Cardiac muscle cell (in vitro differentiated cells and primary cell): Measurements from ENCODE around the gene ABCG8. TPM values are rescaled to one million over a fixed set of nuclear protein-coding genes. Genes with fewer than 3 reads are reported as not detected.

Experiments used
- DNase-seq, 2 donors: peaks; one replicate each; pipeline versions ENCODE4 v3.0.0 to v3.0.0-alpha.2; 2010 to 2017; ENCODE audit warnings: low read depth in 1 of 2, low spot score in 1 of 2
- H3K27ac ChIP-seq: fragments of 200-600 bp; sonication (generic); 2 replicates; pipeline ENCODE4 v1.5.1; 2016
- H3K27me3 ChIP-seq: fragments of 200-600 bp; sonication (generic); 2 replicates; pipeline ENCODE4 v1.6.0; 2016; ENCODE audit warnings: control low read depth
- H3K36me3 ChIP-seq: fragments of 200-600 bp; sonication (generic); 2 replicates; pipeline ENCODE4 v1.5.1; 2016; ENCODE audit warnings: control low read depth
- H3K4me1 ChIP-seq: fragments of 200-600 bp; sonication (generic); 2 replicates; pipeline ENCODE4 v1.8.1; 2017; ENCODE audit warnings: low read depth, mild to moderate bottlenecking, mixed run types
- H3K4me3 ChIP-seq: fragments of 200-600 bp; sonication (generic); 2 replicates; pipeline ENCODE4 v1.5.1; 2016; ENCODE audit warnings: mild to moderate bottlenecking
- H3K9me3 ChIP-seq: fragments of 200-600 bp; sonication (generic); 2 replicates; pipeline ENCODE4 v1.5.1; 2017; ENCODE audit warnings: low read depth, mild to moderate bottlenecking, control low read depth
- polyA plus RNA-seq: library from polyadenylated mRNA; unstranded; fragments of >200 nt; fragmentation: Nextera tagmentation; extraction: Ambion mirVana; gene quantifications from 2 replicates; pipeline ENCODE4 v1.2.1, GENCODE V29; 2016
- total RNA-seq: library from RNA; depleted of rRNA; stranded (reverse); fragments of >200 nt; gene quantifications from 2 replicates; pipeline ENCODE4 v1.2.3, GENCODE V29; 2016
- TF ChIP-seq, protein P1 (sequence below): IDR thresholded peaks from 2 replicates; pipeline ENCODE4 v1.5.1; 2012; ENCODE audit warnings: low read depth, mild to moderate bottlenecking, low read length

The ABCG8 gene
- total and polyA plus RNA-seq, 2 experiments from 2014 or later: 0.04 TPM; not detected in 1

DNA sequence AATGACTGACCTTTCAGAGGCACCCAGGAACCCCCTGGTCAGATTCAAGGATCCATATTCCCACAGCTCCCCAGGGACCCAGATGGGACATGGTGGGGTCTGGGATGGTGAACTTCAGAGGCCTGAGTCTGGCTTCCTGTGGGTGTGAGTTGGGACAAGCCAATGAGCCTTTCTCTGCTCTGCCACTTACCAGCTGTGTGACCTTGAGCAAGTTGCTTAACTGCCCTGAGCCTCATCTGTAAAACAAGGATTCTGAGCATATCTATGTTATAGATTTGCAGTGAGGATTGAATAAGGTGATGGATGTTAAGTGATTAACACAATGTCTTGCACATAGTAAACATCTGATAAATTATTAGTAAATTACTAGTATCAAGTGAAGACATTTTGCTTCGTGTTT is 6.4 kb downstream of the ABCG8 start:
- no peak overlapping the region for H3K27ac ChIP-seq
- no peak overlapping the region for H3K4me3 ChIP-seq
- no peaks in the 10 kb centered on the region for H3K4me1 ChIP-seq
- no peaks in the 10 kb centered on the region for H3K36me3 ChIP-seq
- DNase-seq: no peak
- H3K27me3 ChIP-seq: no peaks in the 10 kb centered on the region
- TF ChIP-seq, protein P1, sequence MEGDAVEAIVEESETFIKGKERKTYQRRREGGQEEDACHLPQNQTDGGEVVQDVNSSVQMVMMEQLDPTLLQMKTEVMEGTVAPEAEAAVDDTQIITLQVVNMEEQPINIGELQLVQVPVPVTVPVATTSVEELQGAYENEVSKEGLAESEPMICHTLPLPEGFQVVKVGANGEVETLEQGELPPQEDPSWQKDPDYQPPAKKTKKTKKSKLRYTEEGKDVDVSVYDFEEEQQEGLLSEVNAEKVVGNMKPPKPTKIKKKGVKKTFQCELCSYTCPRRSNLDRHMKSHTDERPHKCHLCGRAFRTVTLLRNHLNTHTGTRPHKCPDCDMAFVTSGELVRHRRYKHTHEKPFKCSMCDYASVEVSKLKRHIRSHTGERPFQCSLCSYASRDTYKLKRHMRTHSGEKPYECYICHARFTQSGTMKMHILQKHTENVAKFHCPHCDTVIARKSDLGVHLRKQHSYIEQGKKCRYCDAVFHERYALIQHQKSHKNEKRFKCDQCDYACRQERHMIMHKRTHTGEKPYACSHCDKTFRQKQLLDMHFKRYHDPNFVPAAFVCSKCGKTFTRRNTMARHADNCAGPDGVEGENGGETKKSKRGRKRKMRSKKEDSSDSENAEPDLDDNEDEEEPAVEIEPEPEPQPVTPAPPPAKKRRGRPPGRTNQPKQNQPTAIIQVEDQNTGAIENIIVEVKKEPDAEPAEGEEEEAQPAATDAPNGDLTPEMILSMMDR: no peak
- H3K9me3 ChIP-seq: no peaks in the 10 kb centered on the region

GRCh38 chr2:43846140-43846793 is 7.5 kb downstream of the ABCG8 start:
- H3K27ac ChIP-seq: no peak overlapping the region
- TF ChIP-seq, protein P1: no peak

DNA sequence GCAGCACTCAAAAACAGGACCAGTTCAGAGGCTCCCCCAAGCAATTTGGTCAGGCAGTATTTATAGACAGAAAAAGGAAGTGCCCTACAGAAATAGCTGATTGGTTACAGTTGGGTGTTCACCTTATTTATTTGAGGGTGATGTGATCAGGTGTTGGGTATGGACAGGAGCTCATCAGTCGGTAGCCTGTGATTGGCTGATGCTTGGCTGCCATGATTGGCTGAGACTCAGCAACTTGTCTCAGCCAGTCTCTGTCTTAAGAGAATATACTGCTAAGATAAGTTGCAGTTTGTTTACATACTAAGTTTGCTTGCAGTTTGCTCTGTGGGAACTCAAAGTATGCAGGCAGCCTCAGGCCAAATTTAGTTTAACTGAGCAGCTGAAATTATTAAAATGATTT is 9.4 kb downstream of the ABCG8 start:
- DNase-seq: no peak
- TF ChIP-seq, protein P1: no peak
- Histone ChIP-seq H3K36me3 (no peaks in the 10 kb centered on the region), H3K27me3 (no peaks in the 10 kb centered on the region), H3K27ac (no peak overlapping the region), H3K9me3 (no peaks in the 10 kb centered on the region), H3K4me3 (no peak overlapping the region), H3K4me1 (no peaks in the 10 kb centered on the region)

More at GRCh38 chr2:43846140-43846793, 7.5 kb downstream of the ABCG8 start:
- no peak for DNase-seq
- H3K36me3 ChIP-seq: no peaks in the 10 kb centered on the region
- H3K27me3 ChIP-seq: no peaks in the 10 kb centered on the region
- no peaks in the 10 kb centered on the region for H3K9me3 ChIP-seq
- H3K4me1 ChIP-seq: no peaks in the 10 kb centered on the region
- no peak overlapping the region for H3K4me3 ChIP-seq

- no peak overlapping the region for H3K27ac ChIP-seq
- H3K36me3 ChIP-seq: no peaks in the 10 kb centered on the region
- H3K27me3 ChIP-seq: no peaks in the 10 kb centered on the region
- H3K4me3 ChIP-seq: no peak overlapping the region
- no peaks in the 10 kb centered on the region for H3K4me1 ChIP-seq
- no peak for DNase-seq
- TF ChIP-seq, protein P1: no peak
- no peaks in the 10 kb centered on the region for H3K9me3 ChIP-seq
These were observed 12.5 kb downstream of the ABCG8 start for GRCh38 chr2:43851011-43851980.

GRCh38 chr2:43852196-43852730 is 13.5 kb downstream of the ABCG8 start:
- Histone ChIP-seq H3K4me1 (no peaks in the 10 kb centered on the region), H3K9me3 (no peaks in the 10 kb centered on the region), H3K27ac (no peak overlapping the region), H3K36me3 (no peaks in the 10 kb centered on the region), H3K27me3 (no peaks in the 10 kb centered on the region), H3K4me3 (no peak overlapping the region)
- no peak for DNase-seq
- TF ChIP-seq, protein P1: no peak
